ENCODE results near the gene PTAR1. TPM values are rescaled to one million over a fixed set of nuclear protein-coding genes. Genes with fewer than 3 reads are reported as not detected.
"Not testable (repeated sequence)": the region's sequence is repeated elsewhere in the genome, so short reads cannot be mapped to it uniquely, and the experiment has no call there.

Gene PTAR1
- 40.3 and 55.1 TPM in 2 replicates for total RNA-seq
- polyA plus RNA-seq (2012) = 9.0 TPM

GRCh38 chr9:69759421-69760277 is at the start of gene PTAR1:
Gene PTAR1 (minus strand): TSS chr9:69760011. CDS start chr9:69759938, 73 bp downstream.
- peak; percentile 91 for DNase-seq (ENCODE audit: low read depth)

GRCh38 chr9:69809304-69809863 is 49.6 kb upstream of the PTAR1 start:
- peak; percentile 26 for DNase-seq (ENCODE audit: low read depth)

GRCh38 chr9:69806627-69807026 is 46.8 kb upstream of the PTAR1 start:
- DNase-seq (ENCODE audit: low read depth) = no peak

GRCh38 chr9:69805962-69806515 is 46.2 kb upstream of the PTAR1 start:
- no peak for DNase-seq (ENCODE audit: low read depth)

- peak; percentile 12 for DNase-seq (ENCODE audit: low read depth)
Measured at GRCh38 chr9:69801989-69802388, 42.2 kb upstream of the PTAR1 start.

- not testable (repeated sequence) for DNase-seq (ENCODE audit: low read depth)
Measured at GRCh38 chr9:69800027-69800426, 40.2 kb upstream of the PTAR1 start.

GRCh38 chr9:69799521-69799920 is 39.7 kb upstream of the PTAR1 start:
- DNase-seq (ENCODE audit: low read depth) = not testable (repeated sequence)

- no peak for DNase-seq (ENCODE audit: low read depth)
Measured at GRCh38 chr9:69798744-69799143, 38.9 kb upstream of the PTAR1 start.

- DNase-seq (ENCODE audit: low read depth) = no peak
Measured at GRCh38 chr9:69797675-69798074, 37.9 kb upstream of the PTAR1 start.

- DNase-seq (ENCODE audit: low read depth) = no peak
Measured at GRCh38 chr9:69794356-69794755, 34.5 kb upstream of the PTAR1 start.

GRCh38 chr9:69785757-69786156 is 25.9 kb upstream of the PTAR1 start:
- peak; percentile 69 for DNase-seq (ENCODE audit: low read depth)

- DNase-seq (ENCODE audit: low read depth) = no peak
Measured at GRCh38 chr9:69773258-69773657, 13.4 kb upstream of the PTAR1 start.

GRCh38 chr9:69771775-69772418 is 12.1 kb upstream of the PTAR1 start:
- peak; percentile 31 for DNase-seq (ENCODE audit: low read depth)

- peak; percentile 48 for DNase-seq (ENCODE audit: low read depth)
Measured at GRCh38 chr9:69768716-69769115, 8.9 kb upstream of the PTAR1 start.

- no peak for DNase-seq (ENCODE audit: low read depth)
Measured at GRCh38 chr9:69768101-69768500, 8.3 kb upstream of the PTAR1 start.

GRCh38 chr9:69763862-69764261 is 4.1 kb upstream of the PTAR1 start:
- DNase-seq (ENCODE audit: low read depth) = not testable (repeated sequence)

- no peak for DNase-seq (ENCODE audit: low read depth)
Measured at GRCh38 chr9:69762527-69762926, 2.7 kb upstream of the PTAR1 start.

GRCh38 chr9:69760278-69760610 is 433 bp upstream of the PTAR1 start:
- no peak for DNase-seq (ENCODE audit: low read depth)

- DNase-seq (ENCODE audit: low read depth) = no peak
Measured at GRCh38 chr9:69759021-69759420, 790 bp downstream of the PTAR1 start.

- DNase-seq (ENCODE audit: low read depth) = no peak
Measured at GRCh38 chr9:69757996-69758675, 1.7 kb downstream of the PTAR1 start.

- DNase-seq (ENCODE audit: low read depth) = no peak
Measured at GRCh38 chr9:69755205-69755604, 4.6 kb downstream of the PTAR1 start.
